Mesenchymal stem cell (in vitro differentiated cells and primary cell): ENCODE measurements around the gene XRN1.
"Not testable (repeated sequence)": the region's sequence is repeated elsewhere in the genome, so short reads cannot be mapped to it uniquely, and the experiment has no call there.

ENCODE experiments used
- DNase-seq: peaks from one replicate; pipeline ENCODE4 v3.0.0-alpha.2; 2013
- H2AFZ ChIP-seq: one replicate; pipeline ENCODE4 v1.6.1; 2013; ENCODE audit warnings: low read depth, mild to moderate bottlenecking, control low read depth, inconsistent platforms, low read length, moderate library complexity
- H2AK5ac ChIP-seq: 2 replicates; pipeline ENCODE4 v1.6.1; 2013; ENCODE audit warnings: low read length, moderate library complexity, mild to moderate bottlenecking, inconsistent platforms; ENCODE audit not compliant: severe bottlenecking
- H2BK120ac ChIP-seq: one replicate; pipeline ENCODE4 v1.6.1; 2013; ENCODE audit warnings: low read depth, mild to moderate bottlenecking, inconsistent platforms, low read length, moderate library complexity
- H2BK12ac ChIP-seq, 2 experiments: one replicate each; pipeline ENCODE4 v1.6.1; 2013; ENCODE audit warnings: inconsistent platforms in 2 of 2, low read length in 2 of 2, mild to moderate bottlenecking in 2 of 2, moderate library complexity in 2 of 2, control low read depth in 1 of 2
- H2BK15ac ChIP-seq: one replicate; pipeline ENCODE4 v1.6.1; 2013; ENCODE audit warnings: mild to moderate bottlenecking, low read depth, inconsistent platforms; ENCODE audit not compliant: poor library complexity, severe bottlenecking
- H2BK5ac ChIP-seq: 2 replicates; pipeline ENCODE4 v1.6.1; 2013; ENCODE audit warnings: low read depth, mild to moderate bottlenecking, low read length, control low read depth, inconsistent platforms; ENCODE audit not compliant: poor library complexity, severe bottlenecking
- H3K14ac ChIP-seq, 2 experiments: one replicate each; pipeline ENCODE4 v1.6.1; 2013; ENCODE audit warnings: inconsistent platforms in 2 of 2, low read length in 2 of 2, control low read depth in 1 of 2, mild to moderate bottlenecking in 1 of 2, moderate library complexity in 1 of 2
- H3K18ac ChIP-seq, 2 experiments: one replicate each; pipeline ENCODE4 v1.6.1; 2013; ENCODE audit warnings: inconsistent platforms in 2 of 2, low read length in 2 of 2, control low read depth in 1 of 2, low read depth in 1 of 2, mild to moderate bottlenecking in 1 of 2
- H3K23ac ChIP-seq, 2 experiments: one replicate each; pipeline ENCODE4 v1.6.1; 2013; ENCODE audit warnings: inconsistent platforms in 2 of 2, low read length in 2 of 2, mild to moderate bottlenecking in 2 of 2, moderate library complexity in 2 of 2, control low read depth in 1 of 2
- H3K27ac ChIP-seq: 2 replicates; pipeline ENCODE4 v1.5.1; 2013; ENCODE audit warnings: mild to moderate bottlenecking, moderate library complexity, low read length, control low read depth, inconsistent platforms; ENCODE audit not compliant: poor library complexity, severe bottlenecking
- H3K27me3 ChIP-seq, 2 experiments: 2 replicates each; pipeline versions ENCODE4 v1.6.1 to v1.7.0; 2013; ENCODE audit warnings: low read length in 2 of 2, mild to moderate bottlenecking in 2 of 2, moderate library complexity in 2 of 2, control low read depth in 1 of 2, inconsistent platforms in 1 of 2; ENCODE audit not compliant: control insufficient read depth in 1 of 2, insufficient read depth in 1 of 2
- H3K36me3 ChIP-seq, 2 experiments: 2 replicates each; pipeline versions ENCODE4 v1.6.1 to v1.7.0; 2013; ENCODE audit warnings: low read length in 2 of 2, control low read depth in 1 of 2, inconsistent platforms in 1 of 2, low read depth in 1 of 2, mild to moderate bottlenecking in 1 of 2; ENCODE audit not compliant: insufficient read depth in 2 of 2, control insufficient read depth in 1 of 2
- H3K4ac ChIP-seq, 2 experiments: one replicate each; pipeline ENCODE4 v1.6.1; 2013; ENCODE audit warnings: inconsistent platforms in 2 of 2, low read length in 2 of 2, mild to moderate bottlenecking in 2 of 2, moderate library complexity in 2 of 2, control low read depth in 1 of 2, low read depth in 1 of 2
- H3K4me1 ChIP-seq: 2 replicates; pipeline ENCODE4 v1.6.1; 2013; ENCODE audit warnings: low read depth, low read length, control low read depth; ENCODE audit not compliant: control insufficient read depth, insufficient read depth
- H3K4me2 ChIP-seq: 2 replicates; pipeline ENCODE4 v1.6.1; 2013; ENCODE audit warnings: low read length, mild to moderate bottlenecking, inconsistent platforms; ENCODE audit not compliant: poor library complexity, severe bottlenecking
- H3K4me3 ChIP-seq, 2 experiments: 2 replicates each; pipeline versions ENCODE4 v1.5.1 to v1.7.0; 2013; ENCODE audit warnings: low read length in 2 of 2, mild to moderate bottlenecking in 2 of 2, control low read depth in 1 of 2, low read depth in 1 of 2; ENCODE audit not compliant: insufficient read depth in 1 of 2
- H3K79me1 ChIP-seq: replicated peaks from 2 replicates; pipeline ENCODE4 v1.6.1; 2013; ENCODE audit warnings: mild to moderate bottlenecking, control low read depth, low read length, inconsistent platforms; ENCODE audit not compliant: poor library complexity, severe bottlenecking
- H3K9ac ChIP-seq: 2 replicates; pipeline ENCODE4 v1.7.0; 2013; ENCODE audit warnings: mild to moderate bottlenecking, low read length, moderate library complexity
- H3K9me3 ChIP-seq: 2 replicates; pipeline ENCODE4 v1.7.0; 2013; ENCODE audit warnings: mild to moderate bottlenecking, low read length; ENCODE audit not compliant: control insufficient read depth
- H4K8ac ChIP-seq: one replicate; pipeline ENCODE4 v1.6.1; 2013; ENCODE audit warnings: inconsistent platforms, mild to moderate bottlenecking, low read length, moderate library complexity
- H4K91ac ChIP-seq: one replicate; pipeline ENCODE4 v1.6.1; 2013; ENCODE audit warnings: mild to moderate bottlenecking, low read length, inconsistent platforms
- WGBS: methylation state at CpG from one replicate; pipeline ENCODE4 v1.1.7; 2013; ENCODE audit warnings: mixed read lengths; 5-methylcytosine and 5-hydroxymethylcytosine counted together

XRN1 gene

DNA sequence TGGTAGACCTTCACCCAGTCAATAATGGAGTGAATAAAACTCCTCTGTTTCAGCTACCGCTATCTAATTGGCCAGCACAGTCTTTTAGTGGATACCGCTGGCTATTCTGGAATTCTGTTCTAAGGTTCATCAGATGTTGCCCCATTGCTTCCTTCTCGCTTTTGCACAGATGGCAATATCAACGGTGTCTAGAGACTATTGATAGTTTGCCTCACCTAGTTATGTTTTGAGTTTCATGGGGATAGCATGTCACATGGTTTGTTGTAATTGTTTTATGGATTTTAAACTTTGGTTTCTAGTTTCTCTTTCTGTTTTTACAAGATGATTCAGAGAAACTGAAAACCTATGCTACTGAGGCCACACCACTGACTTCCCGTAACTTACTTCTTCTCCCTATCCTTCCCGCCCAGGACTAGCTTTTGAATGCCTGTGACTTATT lies 2.0 kb downstream of the XRN1 start:
- 91% methylated on average over 6 of the region's 6 CpGs for WGBS
- no peak overlapping the region for H2AK5ac ChIP-seq
- no peaks in the 10 kb centered on the region for H3K9me3 ChIP-seq
- H3K14ac ChIP-seq: no peak overlapping the region
- H3K79me1 ChIP-seq: no peaks in the 10 kb centered on the region
- no peak overlapping the region for H2BK15ac ChIP-seq
- H3K9ac ChIP-seq: peak overlapping the region; percentile 100
- no peak overlapping the region for H2BK120ac ChIP-seq
- no peak overlapping the region for H2BK12ac ChIP-seq
- no peaks in the 10 kb centered on the region for H3K27me3 ChIP-seq
- H3K4me1 ChIP-seq: peaks cover 2% of the 10 kb centered on the region
- H4K8ac ChIP-seq: peak overlapping the region; percentile 17
- H4K91ac ChIP-seq: no peak overlapping the region
- no peak overlapping the region for H3K27ac ChIP-seq
- peak overlapping the region; percentile 70 for H3K4me2 ChIP-seq
- no peak overlapping the region for H3K4ac ChIP-seq
- H3K4me3 ChIP-seq: peak overlapping the region in 1 of 2 experiments; percentile 100
- no peak overlapping the region for H3K23ac ChIP-seq
- H3K18ac ChIP-seq: peak overlapping the region in 1 of 2 experiments; percentile 43
- H2BK5ac ChIP-seq: no peak overlapping the region
- H2AFZ ChIP-seq: no peak overlapping the region
- H3K36me3 ChIP-seq: peaks cover 9 to 13% of the 10 kb centered on the region in 2 experiments
- DNase-seq: peak; percentile 56

GRCh38 chr3:142444343-142444742 lies 3.5 kb downstream of the XRN1 start:
- no peak for DNase-seq
- no peak overlapping the region for H3K14ac ChIP-seq
- H2AFZ ChIP-seq: no peak overlapping the region
- H3K27ac ChIP-seq: no peak overlapping the region
- H3K27me3 ChIP-seq: no peaks in the 10 kb centered on the region
- H3K9ac ChIP-seq: no peak overlapping the region
- no peak overlapping the region for H3K4ac ChIP-seq
- peak overlapping the region; percentile 93 for H4K8ac ChIP-seq
- no peak overlapping the region for H2BK120ac ChIP-seq
- H2BK15ac ChIP-seq: no peak overlapping the region
- no peak overlapping the region for H4K91ac ChIP-seq
- no peaks in the 10 kb centered on the region for H3K9me3 ChIP-seq
- no peak overlapping the region for H3K4me3 ChIP-seq
- no peak overlapping the region for H3K4me2 ChIP-seq
- peaks cover 2% of the 10 kb centered on the region for H3K4me1 ChIP-seq
- H3K36me3 ChIP-seq: peaks cover under 1 to 3% of the 10 kb centered on the region in 2 experiments
- H2BK12ac ChIP-seq: no peak overlapping the region
- H3K18ac ChIP-seq: peak overlapping the region in 1 of 2 experiments; percentile 34
- peaks cover 4% of the 10 kb centered on the region for H3K79me1 ChIP-seq
- no peak overlapping the region for H2BK5ac ChIP-seq
- H2AK5ac ChIP-seq: no peak overlapping the region
- no peak overlapping the region for H3K23ac ChIP-seq
- 89% methylated on average over 5 of the region's 11 CpGs for WGBS

GRCh38 chr3:142443060-142443459 lies 4.8 kb downstream of the XRN1 start:
- H3K4me3 ChIP-seq, H3K79me1 ChIP-seq, H2BK120ac ChIP-seq, H3K27ac ChIP-seq, H3K4me1 ChIP-seq, H3K14ac ChIP-seq, H2BK15ac ChIP-seq, H4K91ac ChIP-seq, H3K18ac ChIP-seq, H3K27me3 ChIP-seq, H2BK5ac ChIP-seq, H2BK12ac ChIP-seq, H3K4me2 ChIP-seq, H2AFZ ChIP-seq, H3K4ac ChIP-seq, H3K9ac ChIP-seq, H3K9me3 ChIP-seq, H4K8ac ChIP-seq, H2AK5ac ChIP-seq, H3K36me3 ChIP-seq, DNase-seq, H3K23ac ChIP-seq: not testable (repeated sequence)
- WGBS: 96% methylated on average over 12 of the region's 12 CpGs

- H3K36me3 ChIP-seq, H3K27me3 ChIP-seq, H3K14ac ChIP-seq, H3K9me3 ChIP-seq, H3K4me1 ChIP-seq, H3K9ac ChIP-seq, H3K18ac ChIP-seq, H3K4ac ChIP-seq, H4K91ac ChIP-seq, H3K4me2 ChIP-seq, H3K4me3 ChIP-seq, DNase-seq, H2AFZ ChIP-seq, H3K79me1 ChIP-seq, H2AK5ac ChIP-seq, H2BK5ac ChIP-seq, H3K23ac ChIP-seq, H2BK15ac ChIP-seq, H4K8ac ChIP-seq, H3K27ac ChIP-seq, H2BK120ac ChIP-seq, H2BK12ac ChIP-seq: not testable (repeated sequence)
- WGBS: 98% methylated on average over 14 of the region's 15 CpGs
These were observed 8.2 kb downstream of the XRN1 start for GRCh38 chr3:142439499-142440220.
